Measurements from ENCODE around the gene ACOT13. TPM values are rescaled to one million over a fixed set of nuclear protein-coding genes. Genes with fewer than 3 reads are reported as not detected.
"Not testable (repeated sequence)": the region's sequence is repeated elsewhere in the genome, so short reads cannot be mapped to it uniquely, and the experiment has no call there.

The ACOT13 gene
- total RNA-seq, 1 donor from 2014 or later, result 4.4 TPM

GRCh38 chr6:24692003-24692402, 25.1 kb downstream of the ACOT13 start:
- DNase-seq (ENCODE audit: low read depth in 2 of 2), result no peak

- DNase-seq (ENCODE audit: low read depth in 2 of 2), result no peak
Observed at GRCh38 chr6:24692415-24692814, 25.5 kb downstream of the ACOT13 start.

GRCh38 chr6:24692848-24693592, 26.1 kb downstream of the ACOT13 start:
- no peak for DNase-seq (ENCODE audit: low read depth in 2 of 2)

- DNase-seq (ENCODE audit: low read depth in 2 of 2), result no peak
Observed at GRCh38 chr6:24694198-24694597, 27.3 kb downstream of the ACOT13 start.

GRCh38 chr6:24695635-24696034, 28.8 kb downstream of the ACOT13 start:
- peak; percentile 40 to 52 for DNase-seq (ENCODE audit: low read depth in 2 of 2)

GRCh38 chr6:24696097-24696496, 29.2 kb downstream of the ACOT13 start:
- no peak for DNase-seq (ENCODE audit: low read depth in 2 of 2)

GRCh38 chr6:24699521-24700359, 32.9 kb downstream of the ACOT13 start:
- no peak for DNase-seq (ENCODE audit: low read depth in 2 of 2)

GRCh38 chr6:24702720-24703282, 35.9 kb downstream of the ACOT13 start:
- DNase-seq (ENCODE audit: low read depth in 2 of 2), result no peak

- no peak for DNase-seq (ENCODE audit: low read depth in 2 of 2)
Observed at GRCh38 chr6:24704468-24704867, 37.6 kb downstream of the ACOT13 start.

GRCh38 chr6:24708612-24709011, 41.7 kb downstream of the ACOT13 start:
- no peak for DNase-seq (ENCODE audit: low read depth in 2 of 2)

- no peak for DNase-seq (ENCODE audit: low read depth in 2 of 2)
Observed at GRCh38 chr6:24709014-24709711, 42.3 kb downstream of the ACOT13 start.

GRCh38 chr6:24710519-24711303, 43.8 kb downstream of the ACOT13 start:
- no peak for DNase-seq (ENCODE audit: low read depth in 2 of 2)

- not testable (repeated sequence) for DNase-seq (ENCODE audit: low read depth in 2 of 2)
Observed at GRCh38 chr6:24716602-24717148, 49.8 kb downstream of the ACOT13 start.

GRCh38 chr6:24718449-24719124, 51.7 kb downstream of the ACOT13 start:
- no peak for DNase-seq (ENCODE audit: low read depth in 2 of 2)

- DNase-seq (ENCODE audit: low read depth in 2 of 2), result peak in 1 of 2 donors; percentile 31
Observed at GRCh38 chr6:24719125-24719971, 52.5 kb downstream of the ACOT13 start, which contains the start of gene C6orf62. Gene C6orf62 (minus strand): TSS chr6:24719154. CDS start chr6:24718668, 486 bp downstream.

- DNase-seq (ENCODE audit: low read depth in 2 of 2), result peak; percentile 26 to 71
Observed at GRCh38 chr6:24720131-24720603, 53.3 kb downstream of the ACOT13 start.

GRCh38 chr6:24720604-24721460, 54.0 kb downstream of the ACOT13 start:
- DNase-seq (ENCODE audit: low read depth in 2 of 2), result peak; percentile 99 to 100

Measured in dermis microvascular lymphatic vessel endothelial cell (primary cell).